Measurements from ENCODE around the gene FOXF1.

GRCh38 chr16:86476956-86477534 lies 33.3 kb upstream of the FOXF1 start:
- TF ChIP-seq CTCF (IDR thresholded peaks at IDR 0.05; ENCODE audit: low read depth, low read length, poor library complexity, severe bottlenecking) (no peak), EZH2phosphoT487 (IDR thresholded peaks at IDR 0.05; ENCODE audit: borderline replicate concordance, low read length) (no peak)
